ENCODE data around the gene NRSN2. TPM values are rescaled to one million over a fixed set of nuclear protein-coding genes. Genes with fewer than 3 reads are reported as not detected.

The NRSN2 gene
- total RNA-seq, 1 donor from 2014 or later: 24.5 TPM

GRCh38 chr20:325889-326644, 20.8 kb upstream of the NRSN2 start:
- no peaks in the 10 kb centered on the region for H3K27me3 ChIP-seq
- intact Hi-C loops (cut with DNase I): loop anchor here (1.0 to 10.0 kb wide), 4 partner anchors 21 to 1569 kb away; partner anchors contain the start of genes FKBP1A, NRSN2 and SIRPA
- H3K27ac ChIP-seq: peak overlapping the region; percentile 77 to 98
- H3K4me3 ChIP-seq: peak overlapping the region; percentile 64 to 93
- peaks cover 0 to 5% of the 10 kb centered on the region in 2 donors for H3K4me1 ChIP-seq
- no peaks in the 10 kb centered on the region for H3K36me3 ChIP-seq
- TF ChIP-seq, protein P1, sequence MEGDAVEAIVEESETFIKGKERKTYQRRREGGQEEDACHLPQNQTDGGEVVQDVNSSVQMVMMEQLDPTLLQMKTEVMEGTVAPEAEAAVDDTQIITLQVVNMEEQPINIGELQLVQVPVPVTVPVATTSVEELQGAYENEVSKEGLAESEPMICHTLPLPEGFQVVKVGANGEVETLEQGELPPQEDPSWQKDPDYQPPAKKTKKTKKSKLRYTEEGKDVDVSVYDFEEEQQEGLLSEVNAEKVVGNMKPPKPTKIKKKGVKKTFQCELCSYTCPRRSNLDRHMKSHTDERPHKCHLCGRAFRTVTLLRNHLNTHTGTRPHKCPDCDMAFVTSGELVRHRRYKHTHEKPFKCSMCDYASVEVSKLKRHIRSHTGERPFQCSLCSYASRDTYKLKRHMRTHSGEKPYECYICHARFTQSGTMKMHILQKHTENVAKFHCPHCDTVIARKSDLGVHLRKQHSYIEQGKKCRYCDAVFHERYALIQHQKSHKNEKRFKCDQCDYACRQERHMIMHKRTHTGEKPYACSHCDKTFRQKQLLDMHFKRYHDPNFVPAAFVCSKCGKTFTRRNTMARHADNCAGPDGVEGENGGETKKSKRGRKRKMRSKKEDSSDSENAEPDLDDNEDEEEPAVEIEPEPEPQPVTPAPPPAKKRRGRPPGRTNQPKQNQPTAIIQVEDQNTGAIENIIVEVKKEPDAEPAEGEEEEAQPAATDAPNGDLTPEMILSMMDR (IDR thresholded peaks at IDR 0.05): no peak
- H3K9me3 ChIP-seq: no peaks in the 10 kb centered on the region
- DNase-seq (ENCODE audit: low spot score in 2 of 2): peak in 1 of 2 donors; percentile 82

DNA sequence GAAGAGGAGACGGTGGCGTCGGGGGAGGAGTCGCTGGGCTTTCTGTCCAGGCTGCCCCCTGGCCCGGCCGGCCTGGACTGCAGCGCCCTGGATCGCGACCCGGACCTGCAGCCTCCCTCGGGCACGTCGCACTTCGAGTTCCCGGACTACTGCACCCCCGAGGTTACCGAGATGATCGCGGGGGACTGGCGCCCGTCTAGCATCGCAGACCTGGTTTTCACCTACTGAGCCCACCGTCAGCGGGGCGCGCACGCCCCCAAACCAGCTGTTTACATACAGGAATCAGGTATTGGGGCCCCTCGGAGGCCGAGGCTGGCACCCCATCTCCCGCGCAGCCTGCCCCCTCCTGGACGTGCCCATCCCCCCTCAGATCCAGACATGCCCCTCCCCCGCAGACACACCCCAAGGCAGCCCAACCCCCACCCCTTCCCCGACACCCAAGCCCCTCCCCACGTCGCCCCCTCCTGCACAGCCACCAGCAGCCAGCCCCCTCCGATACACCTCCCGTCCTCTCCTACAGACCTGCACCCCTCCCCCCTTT, 20.2 kb upstream of the NRSN2 start:
- DNase-seq (ENCODE audit: low spot score in 2 of 2): no peak
- TF ChIP-seq, protein P1 (IDR thresholded peaks at IDR 0.05): no peak
- Histone ChIP-seq H3K27ac (peak overlapping the region; percentile 77 to 98), H3K4me3 (peak overlapping the region; percentile 64 to 93), H3K4me1 (peaks cover 0 to 5% of the 10 kb centered on the region in 2 donors), H3K27me3 (no peaks in the 10 kb centered on the region), H3K36me3 (no peaks in the 10 kb centered on the region), H3K9me3 (no peaks in the 10 kb centered on the region)
- intact Hi-C loops (cut with DNase I): loop anchor here (1.0 to 10.0 kb wide), 5 partner anchors 21 to 1568 kb away; partner anchors contain the start of genes FKBP1A, NRSN2, SIRPA and ZCCHC3

GRCh38 chr20:327186-328026, 19.5 kb upstream of the NRSN2 start:
- DNase-seq (ENCODE audit: low spot score in 2 of 2): peak; percentile 21 to 87
- no peaks in the 10 kb centered on the region for H3K36me3 ChIP-seq
- TF ChIP-seq, protein P1 (IDR thresholded peaks at IDR 0.05): no peak
- no peaks in the 10 kb centered on the region for H3K27me3 ChIP-seq
- peak overlapping the region; percentile 77 to 98 for H3K27ac ChIP-seq
- no peaks in the 10 kb centered on the region for H3K9me3 ChIP-seq
- H3K4me1 ChIP-seq: peaks cover 0 to 5% of the 10 kb centered on the region in 2 donors
- H3K4me3 ChIP-seq: peak overlapping the region; percentile 64 to 93
- intact Hi-C loops (cut with DNase I): loop anchor here (1.0 to 10.0 kb wide), 4 partner anchors 30 to 1567 kb away; partner anchors contain the start of genes FKBP1A, SIRPA and ZCCHC3

- no peaks in the 10 kb centered on the region for H3K27me3 ChIP-seq
- intact Hi-C loops (cut with DNase I): loop anchor here (10.0 kb wide), 2 partner anchors 1066 to 1566 kb away; partner anchors contain the start of genes FKBP1A and SIRPA
- H3K9me3 ChIP-seq: no peaks in the 10 kb centered on the region
- no peak for DNase-seq (ENCODE audit: low spot score in 2 of 2)
- no peaks in the 10 kb centered on the region for H3K36me3 ChIP-seq
- peak overlapping the region; percentile 77 to 98 for H3K27ac ChIP-seq
- TF ChIP-seq, protein P1 (IDR thresholded peaks at IDR 0.05): no peak
- peak overlapping the region; percentile 64 to 93 for H3K4me3 ChIP-seq
- peaks cover 0 to 5% of the 10 kb centered on the region in 2 donors for H3K4me1 ChIP-seq
Measured at GRCh38 chr20:328027-328974, 18.6 kb upstream of the NRSN2 start.

Measured in ascending aorta (tissue), 2 donors.